Endothelial cell (in vitro differentiated cells): ENCODE results near the gene ATL1. TPM values are rescaled to one million over a fixed set of nuclear protein-coding genes. Genes with fewer than 3 reads are reported as not detected.
"Not testable (repeated sequence)": the region's sequence is repeated elsewhere in the genome, so short reads cannot be mapped to it uniquely, and the experiment has no call there.

Experiments used
- DNase-seq: peaks from one replicate; pipeline ENCODE4 v3.0.0; 2021; ENCODE audit warnings: low spot score
- H3K27ac Mint-ChIP-seq: one replicate; pipeline ENCODE4 v1.8.0; 2021; ENCODE audit warnings: mixed read lengths, inconsistent platforms; ENCODE audit not compliant: unreplicated experiment
- H3K27me3 Mint-ChIP-seq: one replicate; pipeline ENCODE4 v1.8.0; 2021; ENCODE audit warnings: mild to moderate bottlenecking, moderate library complexity, mixed read lengths, inconsistent platforms; ENCODE audit not compliant: unreplicated experiment
- H3K36me3 Mint-ChIP-seq: one replicate; pipeline ENCODE4 v1.8.0; 2021; ENCODE audit warnings: mild to moderate bottlenecking, low read depth, mixed read lengths, inconsistent platforms; ENCODE audit not compliant: unreplicated experiment
- H3K4me1 Mint-ChIP-seq: one replicate; pipeline ENCODE4 v1.8.0; 2021; ENCODE audit warnings: mild to moderate bottlenecking, mixed read lengths, inconsistent platforms; ENCODE audit not compliant: unreplicated experiment
- H3K4me3 Mint-ChIP-seq: one replicate; pipeline ENCODE4 v1.8.0; 2021; ENCODE audit warnings: mild to moderate bottlenecking, mixed read lengths, inconsistent platforms; ENCODE audit not compliant: unreplicated experiment
- H3K9me3 Mint-ChIP-seq: one replicate; pipeline ENCODE4 v1.8.0; 2021; ENCODE audit warnings: mixed read lengths, inconsistent platforms; ENCODE audit not compliant: unreplicated experiment
- CTCF ChIP-seq: fragments of 200-600 bp; sonication (generic); IDR thresholded peaks from one replicate; pipeline ENCODE4 v1.5.0; 2021; ENCODE audit warnings: antibody characterized with exemption; ENCODE audit not compliant: unreplicated experiment
- total RNA-seq: library from RNA; stranded (reverse); fragmentation: NEBNext Ultra II Directional; extraction: Animal tissue kit (Norgen Biotek cat#: 25700); gene quantifications from one replicate; pipeline ENCODE4 v1.2.1, GENCODE V29; 2021; ENCODE audit not compliant: unreplicated experiment

The ATL1 gene
- total RNA-seq, 1 donor from 2014 or later = 4.7 TPM

- Mint-ChIP-seq H3K36me3 (peaks cover 9% of the 10 kb centered on the region), H3K27ac (no peak overlapping the region), H3K4me1 (peaks cover 16% of the 10 kb centered on the region), H3K4me3 (no peak overlapping the region), H3K27me3 (peaks cover 4% of the 10 kb centered on the region), H3K9me3 (no peaks in the 10 kb centered on the region)
- no peak for TF ChIP-seq CTCF
- DNase-seq = no peak
These were observed 99.5 kb downstream of the ATL1 start for GRCh38 chr14:50659327-50659974.

- not testable (repeated sequence) for H3K27me3 Mint-ChIP-seq, H3K36me3 Mint-ChIP-seq, H3K9me3 Mint-ChIP-seq, DNase-seq, H3K4me1 Mint-ChIP-seq, H3K27ac Mint-ChIP-seq, H3K4me3 Mint-ChIP-seq
These were observed 104.6 kb downstream of the ATL1 start for GRCh38 chr14:50664579-50664978.

GRCh38 chr14:50665300-50665699 is 105.4 kb downstream of the ATL1 start:
- H3K27ac Mint-ChIP-seq, H3K9me3 Mint-ChIP-seq, H3K27me3 Mint-ChIP-seq, H3K36me3 Mint-ChIP-seq, H3K4me1 Mint-ChIP-seq, DNase-seq, H3K4me3 Mint-ChIP-seq: not testable (repeated sequence)

- Mint-ChIP-seq H3K27me3 (peaks cover 3% of the 10 kb centered on the region), H3K4me3 (peak overlapping the region; percentile 98), H3K36me3 (no peaks in the 10 kb centered on the region), H3K9me3 (no peaks in the 10 kb centered on the region), H3K27ac (peak overlapping the region; percentile 98), H3K4me1 (peaks cover 8% of the 10 kb centered on the region)
- peak; percentile 34 for DNase-seq
- no peak for TF ChIP-seq CTCF
These were observed 107.1 kb downstream of the ATL1 start for GRCh38 chr14:50666772-50667683.

GRCh38 chr14:50667684-50667995 is 107.7 kb downstream of the ATL1 start:
- Mint-ChIP-seq H3K27me3 (peaks cover 3% of the 10 kb centered on the region), H3K4me3 (peak overlapping the region; percentile 98), H3K9me3 (no peaks in the 10 kb centered on the region), H3K4me1 (peaks cover 8% of the 10 kb centered on the region), H3K36me3 (no peaks in the 10 kb centered on the region), H3K27ac (peak overlapping the region; percentile 98)
- no peak for DNase-seq
- no peak for TF ChIP-seq CTCF
